ENCODE results near the gene AGTR1.
A peak's percentile ranks its signal among the peaks of the same experiment; 100 is the strongest.
"Not testable (repeated sequence)": the region's sequence is repeated elsewhere in the genome, so short reads cannot be mapped to it uniquely, and the experiment has no call there.

Gene AGTR1

DNA sequence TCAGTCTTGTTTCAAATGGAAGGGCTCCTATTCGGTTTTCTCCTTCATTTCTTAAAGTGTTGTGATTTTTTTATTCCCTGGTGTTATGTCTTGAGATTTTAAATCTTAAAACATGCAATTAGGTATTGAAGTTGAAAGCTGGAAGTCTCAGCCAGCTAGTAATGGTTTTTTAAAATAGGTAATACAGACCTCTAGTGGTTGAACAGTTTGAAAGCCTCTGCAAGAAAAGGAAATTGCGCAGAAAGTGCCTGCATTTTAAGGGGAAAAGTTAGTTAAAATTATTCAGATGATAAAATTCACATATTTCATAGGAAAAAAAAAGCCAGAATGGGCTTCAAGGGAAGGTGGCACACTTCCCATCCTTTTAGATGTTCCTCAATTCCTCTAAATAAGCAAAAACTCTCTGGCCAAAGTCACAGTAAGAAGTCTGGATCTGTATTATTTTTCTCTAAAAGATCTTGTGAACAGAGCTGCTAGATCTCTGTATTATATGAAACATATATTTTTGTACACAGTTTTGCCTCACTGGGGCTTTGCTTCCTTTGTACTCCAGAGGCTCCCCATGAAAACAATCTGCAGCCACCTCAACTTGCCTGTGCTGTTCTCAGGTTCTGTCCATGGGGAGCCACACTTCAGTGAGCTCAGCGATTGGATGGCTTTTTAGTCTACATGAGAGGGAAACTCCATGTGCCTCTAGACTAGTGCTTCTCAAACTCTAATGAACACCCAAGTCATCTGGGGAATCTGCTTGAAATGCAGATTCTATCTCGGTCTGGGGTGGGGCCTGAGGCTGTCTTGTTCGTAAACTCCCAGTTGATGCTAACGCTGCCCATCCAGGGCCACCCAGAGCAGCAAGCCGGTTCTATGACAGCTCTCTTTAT, 21.5 kb downstream of the AGTR1 start:
- DNase-seq: peak; percentile 54

- DNase-seq: no peak
Measured at GRCh38 chr3:148720873-148721272, 23.2 kb downstream of the AGTR1 start.

DNA sequence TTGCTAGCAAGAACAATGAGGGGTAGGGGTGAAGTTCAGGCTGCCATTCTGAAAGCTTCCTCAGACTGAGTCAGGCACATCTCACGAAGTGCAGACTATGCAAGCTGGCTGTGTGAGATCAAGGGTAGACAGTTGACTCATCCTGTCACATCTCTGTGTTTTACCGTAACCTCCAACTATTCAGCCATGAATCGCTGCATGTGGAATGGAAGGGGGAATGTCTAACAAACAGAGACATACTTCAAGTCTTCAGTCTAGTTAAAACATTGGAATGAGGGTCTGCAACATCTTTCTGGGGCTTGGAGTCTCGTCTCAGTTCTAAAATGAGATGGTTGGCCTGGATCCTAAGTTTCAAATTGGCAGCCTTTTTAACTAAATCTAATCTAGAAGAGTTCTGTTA, 25.9 kb downstream of the AGTR1 start:
- DNase-seq: no peak

DNA sequence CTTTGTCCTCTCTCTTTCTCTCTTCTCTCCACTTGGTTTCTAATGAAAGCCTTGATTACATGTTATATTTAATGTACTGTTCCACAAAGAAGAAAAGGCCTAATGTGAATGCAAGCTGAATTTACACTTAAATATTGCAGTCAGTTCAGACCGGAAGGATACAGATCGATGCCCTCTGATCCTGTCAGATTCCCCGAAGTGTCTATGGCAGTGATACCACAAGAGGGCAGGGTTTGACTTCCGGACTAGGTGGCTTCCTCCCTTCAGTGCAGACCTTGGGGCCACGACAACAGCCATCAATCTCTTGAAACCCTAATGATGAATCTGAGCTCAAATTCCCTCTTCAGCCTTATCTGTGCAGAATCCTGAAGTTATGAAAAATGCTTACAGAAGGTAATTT, 29.5 kb downstream of the AGTR1 start:
- DNase-seq: peak; percentile 88

DNA sequence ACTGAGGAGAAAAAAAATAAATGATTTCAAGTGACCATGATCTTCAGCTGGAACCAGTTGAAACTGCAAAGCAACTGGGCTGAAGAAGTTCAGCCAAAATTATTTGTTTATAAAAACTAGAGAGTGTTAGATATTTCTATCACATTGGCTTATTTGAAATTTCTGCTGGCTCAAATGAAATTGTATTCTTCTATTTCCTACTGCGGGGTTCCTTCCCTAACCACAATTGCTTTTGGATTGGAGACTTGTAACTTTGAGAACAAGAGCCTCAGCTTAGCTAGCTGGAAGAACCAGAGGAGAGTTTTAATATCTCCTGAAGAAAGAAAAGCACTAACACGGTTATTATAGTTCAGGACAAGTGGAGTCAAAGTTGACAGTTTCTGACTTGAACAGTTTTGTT, 31.1 kb downstream of the AGTR1 start:
- DNase-seq: no peak

GRCh38 chr3:148729476-148730055, 31.9 kb downstream of the AGTR1 start:
- DNase-seq: no peak

GRCh38 chr3:148730676-148731075, 33.0 kb downstream of the AGTR1 start:
- no peak for DNase-seq

GRCh38 chr3:148735597-148735996, 37.9 kb downstream of the AGTR1 start:
- DNase-seq: no peak

GRCh38 chr3:148736086-148736485, 38.4 kb downstream of the AGTR1 start:
- no peak for DNase-seq

DNA sequence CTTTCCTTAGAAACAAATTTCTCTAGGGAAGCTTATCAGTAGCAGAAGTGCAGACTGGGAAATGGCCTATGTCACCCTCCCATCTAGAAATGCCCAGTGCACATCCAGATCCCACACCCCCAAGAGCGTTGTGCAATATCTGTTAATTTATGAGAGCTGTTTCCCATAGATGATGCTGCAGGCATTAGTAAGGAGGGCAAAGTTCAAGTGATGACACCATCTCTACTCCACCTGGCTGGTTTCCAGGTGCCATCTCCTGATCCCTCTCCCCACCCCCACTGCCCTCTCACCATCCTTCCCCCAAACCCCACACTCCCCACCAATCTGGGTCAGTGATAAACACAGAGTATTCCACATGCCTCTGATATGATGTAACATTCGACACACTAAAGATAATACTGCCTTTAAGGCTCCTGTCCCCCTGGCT, 39.4 kb downstream of the AGTR1 start:
- DNase-seq: no peak

GRCh38 chr3:148739720-148740119, 42.0 kb downstream of the AGTR1 start:
- DNase-seq: no peak

DNA sequence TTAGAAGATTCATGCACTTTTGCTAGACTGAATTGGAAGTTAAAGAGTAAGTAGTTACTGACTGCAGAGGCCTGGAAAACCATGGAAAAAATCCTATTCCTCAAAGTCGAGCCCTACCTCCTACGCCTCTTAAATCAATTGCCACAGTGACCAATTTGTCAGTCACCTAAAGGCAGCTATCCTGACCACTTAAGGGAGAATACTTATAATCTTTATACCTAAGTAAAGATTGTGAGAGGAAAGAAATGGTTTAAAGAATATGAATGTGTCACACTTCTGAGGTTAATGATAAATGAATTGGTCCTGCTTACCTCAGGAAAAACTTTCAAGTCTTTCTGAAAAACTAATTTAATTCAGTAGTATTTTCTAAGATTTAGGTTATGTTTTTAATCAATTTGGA, 42.6 kb downstream of the AGTR1 start:
- DNase-seq: no peak

DNA sequence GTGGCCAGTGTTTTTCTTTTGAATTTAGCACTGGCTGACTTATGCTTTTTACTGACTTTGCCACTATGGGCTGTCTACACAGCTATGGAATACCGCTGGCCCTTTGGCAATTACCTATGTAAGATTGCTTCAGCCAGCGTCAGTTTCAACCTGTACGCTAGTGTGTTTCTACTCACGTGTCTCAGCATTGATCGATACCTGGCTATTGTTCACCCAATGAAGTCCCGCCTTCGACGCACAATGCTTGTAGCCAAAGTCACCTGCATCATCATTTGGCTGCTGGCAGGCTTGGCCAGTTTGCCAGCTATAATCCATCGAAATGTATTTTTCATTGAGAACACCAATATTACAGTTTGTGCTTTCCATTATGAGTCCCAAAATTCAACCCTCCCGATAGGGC, 43.5 kb downstream of the AGTR1 start:
- DNase-seq: no peak

DNA sequence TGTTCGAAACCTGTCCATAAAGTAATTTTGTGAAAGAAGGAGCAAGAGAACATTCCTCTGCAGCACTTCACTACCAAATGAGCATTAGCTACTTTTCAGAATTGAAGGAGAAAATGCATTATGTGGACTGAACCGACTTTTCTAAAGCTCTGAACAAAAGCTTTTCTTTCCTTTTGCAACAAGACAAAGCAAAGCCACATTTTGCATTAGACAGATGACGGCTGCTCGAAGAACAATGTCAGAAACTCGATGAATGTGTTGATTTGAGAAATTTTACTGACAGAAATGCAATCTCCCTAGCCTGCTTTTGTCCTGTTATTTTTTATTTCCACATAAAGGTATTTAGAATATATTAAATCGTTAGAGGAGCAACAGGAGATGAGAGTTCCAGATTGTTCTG, 44.4 kb downstream of the AGTR1 start:
- DNase-seq: no peak

- no peak for DNase-seq
Measured at GRCh38 chr3:148746053-148746452, 48.4 kb downstream of the AGTR1 start.

DNA sequence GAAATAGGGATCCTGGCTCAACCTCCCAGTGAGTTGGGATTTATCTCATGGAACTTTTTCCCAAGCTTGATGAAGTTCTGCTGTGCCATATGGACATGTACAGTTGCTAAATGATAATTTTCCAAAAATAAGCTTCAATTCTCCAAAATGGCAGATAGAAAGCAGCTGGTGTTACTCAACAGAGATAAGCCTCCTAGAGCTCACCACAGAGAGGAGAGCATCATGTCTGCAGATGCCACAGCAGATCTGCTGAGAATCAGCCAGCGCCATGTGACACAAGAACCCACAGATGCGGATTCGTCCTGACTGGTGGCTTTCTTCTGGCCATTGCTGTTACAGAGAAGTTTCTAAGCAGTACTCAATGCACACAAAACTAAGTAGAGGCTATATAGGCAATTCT, 50.6 kb downstream of the AGTR1 start:
- peak; percentile 96 for DNase-seq

- no peak for DNase-seq
Measured at GRCh38 chr3:148750296-148750695, 52.6 kb downstream of the AGTR1 start.

- DNase-seq: peak; percentile 58
Measured at GRCh38 chr3:148751461-148751860, 53.8 kb downstream of the AGTR1 start.

DNA sequence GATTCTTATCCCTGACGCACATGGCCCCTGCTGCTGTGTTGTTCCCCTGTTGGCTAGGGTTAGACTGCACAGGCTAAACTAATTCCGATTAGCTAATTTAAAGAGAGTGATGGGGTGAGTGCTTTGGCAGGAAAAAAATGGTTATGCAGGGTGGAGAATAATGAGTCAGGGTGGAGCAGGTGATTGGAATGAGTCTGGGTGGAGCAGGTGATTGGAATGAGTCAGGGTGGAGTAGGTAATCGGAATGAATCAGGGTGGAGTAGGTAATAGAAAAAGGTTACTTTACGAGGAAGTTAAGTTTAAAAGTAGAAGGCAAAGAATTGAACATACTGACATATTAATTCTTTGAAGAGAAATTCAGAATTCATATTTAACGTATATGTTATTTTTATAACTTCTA, 55.7 kb downstream of the AGTR1 start:
- DNase-seq: not testable (repeated sequence)

DNA sequence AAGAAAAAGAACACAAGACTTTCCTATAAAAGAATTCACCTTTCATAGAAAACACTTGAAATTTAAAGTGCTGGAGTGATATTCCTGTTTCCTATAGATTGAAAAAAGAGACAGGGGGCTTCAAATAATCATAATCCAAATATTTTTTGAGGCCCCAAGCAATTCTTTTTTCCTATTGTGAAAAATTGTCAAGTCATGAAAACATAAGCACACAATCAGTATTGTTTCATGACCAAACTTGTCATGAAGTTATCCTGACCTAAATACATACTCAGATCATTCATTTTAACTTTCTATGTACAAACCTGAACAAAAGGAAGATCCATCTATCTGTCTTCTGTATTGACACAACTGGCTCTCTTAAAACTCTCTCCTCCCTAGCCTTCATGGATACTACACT, 57.9 kb downstream of the AGTR1 start:
- no peak for DNase-seq

- DNase-seq: peak; percentile 73
Measured at GRCh38 chr3:148756311-148756710, 58.6 kb downstream of the AGTR1 start.

DNA sequence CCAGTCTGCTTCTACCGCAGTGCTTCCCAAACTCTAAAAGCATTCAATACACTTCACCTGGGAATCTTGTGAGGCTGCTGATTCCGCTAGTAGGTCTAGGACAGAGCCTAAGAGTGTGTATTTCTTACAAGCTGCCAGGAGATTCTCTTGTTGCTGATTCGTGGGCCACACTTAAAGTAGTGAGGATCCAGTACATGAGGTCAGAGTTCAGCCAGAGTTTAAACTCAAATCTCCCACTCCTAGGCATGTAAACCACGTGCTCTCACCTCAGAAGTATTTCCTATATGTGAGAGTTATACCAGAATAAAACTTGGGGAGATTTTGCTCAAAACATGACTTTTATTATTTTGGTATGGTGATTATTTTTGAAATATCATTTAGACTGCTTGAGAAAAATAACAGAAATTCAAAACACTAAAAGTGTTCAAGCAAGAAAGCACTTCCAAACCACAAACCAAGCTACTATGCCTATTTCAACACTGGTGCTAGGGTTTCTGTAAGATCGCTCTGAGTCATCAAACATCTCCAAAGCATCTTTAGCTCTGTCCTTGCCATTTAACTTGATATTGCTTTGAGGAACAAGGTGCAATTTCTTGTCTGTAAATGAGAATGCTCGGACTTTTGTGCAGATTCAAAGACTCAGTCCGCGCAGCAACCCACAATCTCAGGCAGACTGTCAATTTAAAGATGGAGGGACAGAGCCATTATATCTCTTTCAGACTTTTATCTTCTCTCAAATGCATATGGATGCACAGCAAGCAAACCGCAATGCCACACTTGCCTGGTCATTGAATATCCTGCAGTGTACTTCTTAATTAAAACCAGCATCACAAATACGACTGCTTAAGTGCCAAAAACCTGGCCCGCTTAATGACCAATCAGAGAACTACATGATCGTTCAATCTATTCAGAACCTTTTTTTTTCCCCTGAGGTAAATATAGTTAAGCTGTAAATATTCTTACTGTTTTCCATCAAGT, 59.8 kb downstream of the AGTR1 start:
- DNase-seq: peak; percentile 84

- no peak for DNase-seq
Measured at GRCh38 chr3:148758303-148758884, 60.7 kb downstream of the AGTR1 start.
